ENCODE data around the gene ACOX3.
A peak's percentile ranks its signal among the peaks of the same experiment; 100 is the strongest.

Gene ACOX3

GRCh38 chr4:8396762-8397406 is 43.6 kb downstream of the ACOX3 start:
- TF ChIP-seq CTCF (IDR thresholded peaks at IDR 0.05; ENCODE audit: control insufficient read depth, insufficient read depth, low read depth, low read length, missing control alignments): no peak
- DNase-seq (ENCODE audit: low read depth): no peak
- no peak overlapping the region for H3K4me3 ChIP-seq (ENCODE audit: control insufficient read depth, low read depth, low read length)

GRCh38 chr4:8395504-8396296 is 44.8 kb downstream of the ACOX3 start:
- no peak for TF ChIP-seq CTCF (IDR thresholded peaks at IDR 0.05; ENCODE audit: control insufficient read depth, insufficient read depth, low read depth, low read length, missing control alignments)
- no peak overlapping the region for H3K4me3 ChIP-seq (ENCODE audit: control insufficient read depth, low read depth, low read length)
- no peak for DNase-seq (ENCODE audit: low read depth)

GRCh38 chr4:8394806-8395205 is 45.7 kb downstream of the ACOX3 start:
- no peak for DNase-seq (ENCODE audit: low read depth)
- TF ChIP-seq CTCF (IDR thresholded peaks at IDR 0.05; ENCODE audit: control insufficient read depth, insufficient read depth, low read depth, low read length, missing control alignments): no peak
- no peak overlapping the region for H3K4me3 ChIP-seq (ENCODE audit: control insufficient read depth, low read depth, low read length)

GRCh38 chr4:8394061-8394519 is 46.4 kb downstream of the ACOX3 start:
- no peak overlapping the region for H3K4me3 ChIP-seq (ENCODE audit: control insufficient read depth, low read depth, low read length)

GRCh38 chr4:8393593-8394038 is 46.9 kb downstream of the ACOX3 start:
- peak; percentile 39 for TF ChIP-seq CTCF (IDR thresholded peaks at IDR 0.05; ENCODE audit: control insufficient read depth, insufficient read depth, low read depth, low read length, missing control alignments)
- DNase-seq (ENCODE audit: low read depth): peak; percentile 98

More at GRCh38 chr4:8394061-8394519, 46.4 kb downstream of the ACOX3 start:
- no peak for DNase-seq (ENCODE audit: low read depth)
- no peak for TF ChIP-seq CTCF (IDR thresholded peaks at IDR 0.05; ENCODE audit: control insufficient read depth, insufficient read depth, low read depth, low read length, missing control alignments)

GRCh38 chr4:8392591-8393190 is 47.8 kb downstream of the ACOX3 start:
- no peak for DNase-seq (ENCODE audit: low read depth)
- TF ChIP-seq CTCF (IDR thresholded peaks at IDR 0.05; ENCODE audit: control insufficient read depth, insufficient read depth, low read depth, low read length, missing control alignments): no peak
- no peak overlapping the region for H3K4me3 ChIP-seq (ENCODE audit: control insufficient read depth, low read depth, low read length)

More at GRCh38 chr4:8393593-8394038, 46.9 kb downstream of the ACOX3 start:
- H3K4me3 ChIP-seq (ENCODE audit: control insufficient read depth, low read depth, low read length): no peak overlapping the region

Measured in AG09309 (cell line).